H1 (cell line): ENCODE results near the gene CHD6. TPM values are rescaled to one million over a fixed set of nuclear protein-coding genes. Genes with fewer than 3 reads are reported as not detected.

Experiments
- CBX5 ChIP-seq: fragments of 300-800, 300-1000 bp; sonication (generic); IDR thresholded peaks from 2 replicates; pipeline ENCODE4 v1.7.1; 2016; ENCODE audit warnings: antibody characterized with exemption, low read length, low read depth
- CHD2 ChIP-seq: IDR thresholded peaks from 2 replicates; pipeline ENCODE4 v1.6.1; 2012; ENCODE audit warnings: low read length, improper control_type of control experiment
- EGR1 ChIP-seq: IDR thresholded peaks from 2 replicates; pipeline ENCODE4 v1.6.1; 2011; ENCODE audit warnings: low read depth, low read length, borderline replicate concordance
- RNF2 ChIP-seq: fragments of 200-900, 300-1000 bp; sonication (generic); IDR thresholded peaks from 2 replicates; pipeline ENCODE4 v1.7.1; 2016; ENCODE audit warnings: borderline replicate concordance, low read depth, mild to moderate bottlenecking, antibody characterized with exemption, low read length; ENCODE audit not compliant: poor library complexity, severe bottlenecking; ENCODE audit errors: missing control alignments
- SP1 ChIP-seq: IDR thresholded peaks from 2 replicates; pipeline ENCODE4 v1.6.1; 2011; ENCODE audit warnings: low read depth, low read length
- polyA plus RNA-seq, 7 experiments: library from polyadenylated mRNA; depleted of rRNA in 3 of 7; stranded (reverse) in 5 of 7; unstranded in 2 of 7; fragments of >200 nt in 5 of 7; fragments of 200-250 nt in 2 of 7; gene quantifications; 1 replicate in 5 of 7; 2 replicates in 1 of 7; 4 replicates in 1 of 7; pipeline versions ENCODE4 v1.2.1 to v1.2.3, GENCODE V29; 2011 to 2013; ENCODE audit warnings: missing spikeins in 2 of 7, mixed read lengths in 2 of 7
- total RNA-seq: library from RNA; stranded (reverse); fragmentation: NEBNext Ultra II Directional; extraction: Animal tissue kit (Norgen Biotek cat#: 25700); gene quantifications from 2 replicates; pipeline ENCODE4 v1.2.1, GENCODE V29; 2021
- TF ChIP-seq, protein P1 (sequence below): fragments of 300-600 bp; sonication (generic); IDR thresholded peaks from 2 replicates; pipeline ENCODE4 v1.7.1; 2012; ENCODE audit warnings: low read length, moderate library complexity, mild to moderate bottlenecking, inconsistent platforms; ENCODE audit not compliant: insufficient replicate concordance
- TF ChIP-seq, protein P2 (sequence below): IDR thresholded peaks from 2 replicates; pipeline ENCODE4 v1.6.1; 2011; ENCODE audit warnings: low read length, improper control_type of control experiment
- TF ChIP-seq, protein P3 (sequence below): IDR thresholded peaks from 2 replicates; pipeline ENCODE4 v1.6.1; 2011; ENCODE audit warnings: low read depth, mild to moderate bottlenecking, low read length; ENCODE audit not compliant: insufficient read depth

The CHD6 gene
- total and polyA plus RNA-seq, 2 of the 8 experiments (the other 6 are each of a cell fraction or from before 2014, with no cell fraction given), result 11.1 to 62.9 TPM

DNA sequence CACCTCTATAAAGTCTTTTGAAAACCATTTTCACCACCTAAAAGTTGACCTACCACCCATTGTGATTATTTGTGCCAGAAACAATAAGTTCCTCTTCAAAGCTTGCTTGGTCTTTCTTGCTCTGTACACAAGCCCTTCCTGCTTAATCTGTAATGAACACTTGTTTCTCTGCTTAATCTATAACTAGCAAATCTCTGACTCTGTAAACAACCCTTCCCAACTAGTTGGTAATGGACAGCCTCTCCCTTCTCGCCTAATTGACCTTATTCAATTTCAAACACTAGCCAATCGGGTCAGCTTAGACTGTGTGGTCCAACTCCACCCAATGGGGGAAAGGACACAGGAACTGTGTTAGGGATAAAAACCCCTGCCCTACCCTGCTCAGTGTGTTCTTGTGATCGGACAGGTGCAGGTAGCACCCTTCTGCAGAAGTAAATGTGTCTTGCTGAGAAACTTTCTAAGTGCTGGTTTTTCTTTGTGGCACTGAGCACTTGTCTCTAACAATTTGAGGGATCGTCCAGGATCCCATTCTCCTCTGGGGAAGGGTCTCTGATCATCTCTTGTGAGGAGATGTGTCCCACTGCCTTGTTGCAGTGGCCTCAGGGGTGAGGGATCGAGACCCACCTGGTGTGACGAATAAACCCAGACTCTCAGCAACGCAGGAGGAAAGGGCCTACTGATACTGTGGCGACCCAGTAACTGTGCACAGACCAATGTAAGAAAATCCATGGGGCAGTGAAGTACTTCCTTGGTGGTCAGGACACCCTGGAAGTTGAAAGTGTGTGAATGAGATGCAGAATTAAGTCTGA lies 23.5 kb downstream of the CHD6 start (continued):
- TF ChIP-seq, protein P1, sequence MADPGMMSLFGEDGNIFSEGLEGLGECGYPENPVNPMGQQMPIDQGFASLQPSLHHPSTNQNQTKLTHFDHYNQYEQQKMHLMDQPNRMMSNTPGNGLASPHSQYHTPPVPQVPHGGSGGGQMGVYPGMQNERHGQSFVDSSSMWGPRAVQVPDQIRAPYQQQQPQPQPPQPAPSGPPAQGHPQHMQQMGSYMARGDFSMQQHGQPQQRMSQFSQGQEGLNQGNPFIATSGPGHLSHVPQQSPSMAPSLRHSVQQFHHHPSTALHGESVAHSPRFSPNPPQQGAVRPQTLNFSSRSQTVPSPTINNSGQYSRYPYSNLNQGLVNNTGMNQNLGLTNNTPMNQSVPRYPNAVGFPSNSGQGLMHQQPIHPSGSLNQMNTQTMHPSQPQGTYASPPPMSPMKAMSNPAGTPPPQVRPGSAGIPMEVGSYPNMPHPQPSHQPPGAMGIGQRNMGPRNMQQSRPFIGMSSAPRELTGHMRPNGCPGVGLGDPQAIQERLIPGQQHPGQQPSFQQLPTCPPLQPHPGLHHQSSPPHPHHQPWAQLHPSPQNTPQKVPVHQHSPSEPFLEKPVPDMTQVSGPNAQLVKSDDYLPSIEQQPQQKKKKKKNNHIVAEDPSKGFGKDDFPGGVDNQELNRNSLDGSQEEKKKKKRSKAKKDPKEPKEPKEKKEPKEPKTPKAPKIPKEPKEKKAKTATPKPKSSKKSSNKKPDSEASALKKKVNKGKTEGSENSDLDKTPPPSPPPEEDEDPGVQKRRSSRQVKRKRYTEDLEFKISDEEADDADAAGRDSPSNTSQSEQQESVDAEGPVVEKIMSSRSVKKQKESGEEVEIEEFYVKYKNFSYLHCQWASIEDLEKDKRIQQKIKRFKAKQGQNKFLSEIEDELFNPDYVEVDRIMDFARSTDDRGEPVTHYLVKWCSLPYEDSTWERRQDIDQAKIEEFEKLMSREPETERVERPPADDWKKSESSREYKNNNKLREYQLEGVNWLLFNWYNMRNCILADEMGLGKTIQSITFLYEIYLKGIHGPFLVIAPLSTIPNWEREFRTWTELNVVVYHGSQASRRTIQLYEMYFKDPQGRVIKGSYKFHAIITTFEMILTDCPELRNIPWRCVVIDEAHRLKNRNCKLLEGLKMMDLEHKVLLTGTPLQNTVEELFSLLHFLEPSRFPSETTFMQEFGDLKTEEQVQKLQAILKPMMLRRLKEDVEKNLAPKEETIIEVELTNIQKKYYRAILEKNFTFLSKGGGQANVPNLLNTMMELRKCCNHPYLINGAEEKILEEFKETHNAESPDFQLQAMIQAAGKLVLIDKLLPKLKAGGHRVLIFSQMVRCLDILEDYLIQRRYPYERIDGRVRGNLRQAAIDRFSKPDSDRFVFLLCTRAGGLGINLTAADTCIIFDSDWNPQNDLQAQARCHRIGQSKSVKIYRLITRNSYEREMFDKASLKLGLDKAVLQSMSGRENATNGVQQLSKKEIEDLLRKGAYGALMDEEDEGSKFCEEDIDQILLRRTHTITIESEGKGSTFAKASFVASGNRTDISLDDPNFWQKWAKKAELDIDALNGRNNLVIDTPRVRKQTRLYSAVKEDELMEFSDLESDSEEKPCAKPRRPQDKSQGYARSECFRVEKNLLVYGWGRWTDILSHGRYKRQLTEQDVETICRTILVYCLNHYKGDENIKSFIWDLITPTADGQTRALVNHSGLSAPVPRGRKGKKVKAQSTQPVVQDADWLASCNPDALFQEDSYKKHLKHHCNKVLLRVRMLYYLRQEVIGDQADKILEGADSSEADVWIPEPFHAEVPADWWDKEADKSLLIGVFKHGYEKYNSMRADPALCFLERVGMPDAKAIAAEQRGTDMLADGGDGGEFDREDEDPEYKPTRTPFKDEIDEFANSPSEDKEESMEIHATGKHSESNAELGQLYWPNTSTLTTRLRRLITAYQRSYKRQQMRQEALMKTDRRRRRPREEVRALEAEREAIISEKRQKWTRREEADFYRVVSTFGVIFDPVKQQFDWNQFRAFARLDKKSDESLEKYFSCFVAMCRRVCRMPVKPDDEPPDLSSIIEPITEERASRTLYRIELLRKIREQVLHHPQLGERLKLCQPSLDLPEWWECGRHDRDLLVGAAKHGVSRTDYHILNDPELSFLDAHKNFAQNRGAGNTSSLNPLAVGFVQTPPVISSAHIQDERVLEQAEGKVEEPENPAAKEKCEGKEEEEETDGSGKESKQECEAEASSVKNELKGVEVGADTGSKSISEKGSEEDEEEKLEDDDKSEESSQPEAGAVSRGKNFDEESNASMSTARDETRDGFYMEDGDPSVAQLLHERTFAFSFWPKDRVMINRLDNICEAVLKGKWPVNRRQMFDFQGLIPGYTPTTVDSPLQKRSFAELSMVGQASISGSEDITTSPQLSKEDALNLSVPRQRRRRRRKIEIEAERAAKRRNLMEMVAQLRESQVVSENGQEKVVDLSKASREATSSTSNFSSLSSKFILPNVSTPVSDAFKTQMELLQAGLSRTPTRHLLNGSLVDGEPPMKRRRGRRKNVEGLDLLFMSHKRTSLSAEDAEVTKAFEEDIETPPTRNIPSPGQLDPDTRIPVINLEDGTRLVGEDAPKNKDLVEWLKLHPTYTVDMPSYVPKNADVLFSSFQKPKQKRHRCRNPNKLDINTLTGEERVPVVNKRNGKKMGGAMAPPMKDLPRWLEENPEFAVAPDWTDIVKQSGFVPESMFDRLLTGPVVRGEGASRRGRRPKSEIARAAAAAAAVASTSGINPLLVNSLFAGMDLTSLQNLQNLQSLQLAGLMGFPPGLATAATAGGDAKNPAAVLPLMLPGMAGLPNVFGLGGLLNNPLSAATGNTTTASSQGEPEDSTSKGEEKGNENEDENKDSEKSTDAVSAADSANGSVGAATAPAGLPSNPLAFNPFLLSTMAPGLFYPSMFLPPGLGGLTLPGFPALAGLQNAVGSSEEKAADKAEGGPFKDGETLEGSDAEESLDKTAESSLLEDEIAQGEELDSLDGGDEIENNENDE, result no peak
- no peak for TF ChIP-seq CBX5
- TF ChIP-seq RNF2, result no peak
- TF ChIP-seq CHD2, result no peak
- TF ChIP-seq, protein P2, sequence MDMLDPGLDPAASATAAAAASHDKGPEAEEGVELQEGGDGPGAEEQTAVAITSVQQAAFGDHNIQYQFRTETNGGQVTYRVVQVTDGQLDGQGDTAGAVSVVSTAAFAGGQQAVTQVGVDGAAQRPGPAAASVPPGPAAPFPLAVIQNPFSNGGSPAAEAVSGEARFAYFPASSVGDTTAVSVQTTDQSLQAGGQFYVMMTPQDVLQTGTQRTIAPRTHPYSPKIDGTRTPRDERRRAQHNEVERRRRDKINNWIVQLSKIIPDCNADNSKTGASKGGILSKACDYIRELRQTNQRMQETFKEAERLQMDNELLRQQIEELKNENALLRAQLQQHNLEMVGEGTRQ, result no peak
- no peak for TF ChIP-seq SP1
- TF ChIP-seq, protein P3, sequence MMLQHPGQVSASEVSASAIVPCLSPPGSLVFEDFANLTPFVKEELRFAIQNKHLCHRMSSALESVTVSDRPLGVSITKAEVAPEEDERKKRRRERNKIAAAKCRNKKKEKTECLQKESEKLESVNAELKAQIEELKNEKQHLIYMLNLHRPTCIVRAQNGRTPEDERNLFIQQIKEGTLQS, result no peak
- no peak for TF ChIP-seq EGR1
